Neural cell (in vitro differentiated cells): ENCODE results near the gene SAT1. TPM values are rescaled to one million over a fixed set of nuclear protein-coding genes. Genes with fewer than 3 reads are reported as not detected.

ENCODE experiments used
- H2AFZ ChIP-seq: fragments of 200-600, 300-800 bp; sonication (generic), shearing (Covaris generic); 2 replicates; pipeline ENCODE4 v1.6.0; 2014; ENCODE audit warnings: low read depth, mild to moderate bottlenecking, antibody characterized with exemption, low read length, moderate library complexity
- H3F3A ChIP-seq: fragments of 200-600 bp; shearing (Covaris generic); 2 replicates; pipeline ENCODE4 v1.6.1; 2016; ENCODE audit warnings: mild to moderate bottlenecking, moderate library complexity, mixed read lengths, antibody characterized with exemption, low read length; ENCODE audit not compliant: insufficient read depth, poor library complexity, severe bottlenecking
- H3K27ac ChIP-seq: fragments of 200-600, 300-800 bp; sonication (generic), shearing (Covaris generic); 2 replicates; pipeline ENCODE4 v1.5.1; 2014; ENCODE audit warnings: mild to moderate bottlenecking, low read length, moderate library complexity
- H3K27me3 ChIP-seq: fragments of 300-800, 200-600 bp; sonication (generic), shearing (Covaris generic); 2 replicates; pipeline ENCODE4 v1.6.0; 2014; ENCODE audit warnings: mild to moderate bottlenecking, low read depth, low read length, moderate library complexity; ENCODE audit not compliant: insufficient read depth
- H3K36me3 ChIP-seq: fragments of 300-800, 200-600 bp; sonication (generic), shearing (Covaris generic); 2 replicates; pipeline ENCODE4 v1.5.1; 2014; ENCODE audit warnings: mild to moderate bottlenecking, antibody characterized with exemption, low read length, moderate library complexity; ENCODE audit not compliant: insufficient read depth
- H3K4me2 ChIP-seq: fragments of 300-800, 200-600 bp; sonication (generic), shearing (Covaris generic); 2 replicates; pipeline ENCODE4 v1.6.0; 2014; ENCODE audit warnings: mild to moderate bottlenecking, low read length
- H3K4me3 ChIP-seq: fragments of 300-800, 200-600 bp; sonication (generic), shearing (Covaris generic); 2 replicates; pipeline ENCODE4 v1.5.1; 2014; ENCODE audit warnings: mild to moderate bottlenecking, low read length, moderate library complexity
- H3K79me2 ChIP-seq: fragments of 200-600 bp; shearing (Covaris generic); replicated peaks from 2 replicates; pipeline ENCODE4 v1.6.0; 2014; ENCODE audit warnings: mild to moderate bottlenecking, low read length, moderate library complexity; ENCODE audit not compliant: insufficient read depth
- H3K9ac ChIP-seq: fragments of 300-800, 200-600 bp; sonication (generic), shearing (Covaris generic); 2 replicates; pipeline ENCODE4 v1.6.1; 2016; ENCODE audit warnings: mild to moderate bottlenecking, low read length, mixed read lengths
- H3K9me2 ChIP-seq: fragments of 200-600 bp; shearing (Covaris generic); 2 replicates; pipeline ENCODE4 v1.6.1; 2016; ENCODE audit warnings: mild to moderate bottlenecking, low read length, mixed read lengths; ENCODE audit not compliant: insufficient read depth
- H3K9me3 ChIP-seq: fragments of 200-600, 300-800 bp; sonication (generic), shearing (Covaris generic); 2 replicates; pipeline ENCODE4 v1.6.1; 2016; ENCODE audit warnings: mild to moderate bottlenecking, mixed run types, low read length, moderate library complexity, mixed read lengths
- H4K20me1 ChIP-seq: fragments of 200-600 bp; shearing (Covaris generic); 2 replicates; pipeline ENCODE4 v1.6.1; 2016; ENCODE audit warnings: mild to moderate bottlenecking, mixed run types; ENCODE audit not compliant: insufficient read depth
- EP300 ChIP-seq: fragments of 450-650 bp; conservative IDR thresholded peaks from 2 replicates; pipeline ENCODE4 v1.6.1; 2014; ENCODE audit warnings: antibody characterized with exemption, mild to moderate bottlenecking, moderate library complexity; ENCODE audit not compliant: poor library complexity, severe bottlenecking
- EZH2 ChIP-seq: fragments of 200-600, 300-800 bp; shearing (Covaris generic), sonication (generic); IDR thresholded peaks from 2 replicates; pipeline ENCODE4 v1.6.1; 2014; ENCODE audit warnings: antibody characterized with exemption, low read length, borderline replicate concordance, mild to moderate bottlenecking; ENCODE audit not compliant: insufficient read depth, poor library complexity, severe bottlenecking
- MXI1 ChIP-seq: fragments of 450-650 bp; conservative IDR thresholded peaks from 2 replicates; pipeline ENCODE4 v1.6.1; 2014; ENCODE audit warnings: antibody characterized with exemption, mild to moderate bottlenecking; ENCODE audit not compliant: poor library complexity, severe bottlenecking
- POLR2AphosphoS5 ChIP-seq: IDR thresholded peaks from 2 replicates; pipeline ENCODE4 v1.6.1; 2012
- RAD21 ChIP-seq: fragments of 450-650 bp; conservative IDR thresholded peaks from 2 replicates; pipeline ENCODE4 v1.6.1; 2014; ENCODE audit warnings: antibody characterized with exemption, mild to moderate bottlenecking, moderate library complexity
- SMC3 ChIP-seq: fragments of 450-650 bp; conservative IDR thresholded peaks from 2 replicates; pipeline ENCODE4 v1.6.1; 2014; ENCODE audit warnings: antibody characterized with exemption, mild to moderate bottlenecking, moderate library complexity; ENCODE audit not compliant: poor library complexity
- TAF1 ChIP-seq: IDR thresholded peaks from 2 replicates; pipeline ENCODE4 v1.6.1; 2012; ENCODE audit warnings: low read depth
- polyA plus RNA-seq: library from polyadenylated mRNA; depleted of rRNA; stranded (reverse); fragments of >200 nt; gene quantifications from 2 replicates; pipeline ENCODE4 v1.2.3, GENCODE V29; 2014
- TF ChIP-seq, protein P1 (sequence below): fragments of 450-650 bp; IDR thresholded peaks from 2 replicates; pipeline ENCODE4 v1.5.1; 2014; ENCODE audit warnings: antibody characterized with exemption, mild to moderate bottlenecking, moderate library complexity; ENCODE audit not compliant: poor library complexity, severe bottlenecking
- TF ChIP-seq, protein P2 (sequence below): IDR thresholded peaks from 2 replicates; pipeline ENCODE4 v1.6.1; 2012; ENCODE audit warnings: borderline replicate concordance

SAT1 gene
- polyA plus RNA-seq, 1 donor from 2014 or later: 95.2 TPM

- Histone ChIP-seq H3K9me3 (no peaks in the 10 kb centered on the region), H3K36me3 (no peaks in the 10 kb centered on the region)
Observed at GRCh38 chrX:23789386-23790154, 6.6 kb downstream of the SAT1 start.

GRCh38 chrX:23790155-23790497 is 7.2 kb downstream of the SAT1 start:
- TF ChIP-seq RAD21: no peak
- no peak for TF ChIP-seq EZH2
- TF ChIP-seq MXI1: no peak
- TF ChIP-seq, protein P1, sequence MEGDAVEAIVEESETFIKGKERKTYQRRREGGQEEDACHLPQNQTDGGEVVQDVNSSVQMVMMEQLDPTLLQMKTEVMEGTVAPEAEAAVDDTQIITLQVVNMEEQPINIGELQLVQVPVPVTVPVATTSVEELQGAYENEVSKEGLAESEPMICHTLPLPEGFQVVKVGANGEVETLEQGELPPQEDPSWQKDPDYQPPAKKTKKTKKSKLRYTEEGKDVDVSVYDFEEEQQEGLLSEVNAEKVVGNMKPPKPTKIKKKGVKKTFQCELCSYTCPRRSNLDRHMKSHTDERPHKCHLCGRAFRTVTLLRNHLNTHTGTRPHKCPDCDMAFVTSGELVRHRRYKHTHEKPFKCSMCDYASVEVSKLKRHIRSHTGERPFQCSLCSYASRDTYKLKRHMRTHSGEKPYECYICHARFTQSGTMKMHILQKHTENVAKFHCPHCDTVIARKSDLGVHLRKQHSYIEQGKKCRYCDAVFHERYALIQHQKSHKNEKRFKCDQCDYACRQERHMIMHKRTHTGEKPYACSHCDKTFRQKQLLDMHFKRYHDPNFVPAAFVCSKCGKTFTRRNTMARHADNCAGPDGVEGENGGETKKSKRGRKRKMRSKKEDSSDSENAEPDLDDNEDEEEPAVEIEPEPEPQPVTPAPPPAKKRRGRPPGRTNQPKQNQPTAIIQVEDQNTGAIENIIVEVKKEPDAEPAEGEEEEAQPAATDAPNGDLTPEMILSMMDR: no peak
- no peak for TF ChIP-seq TAF1
- TF ChIP-seq SMC3: no peak
- TF ChIP-seq EP300: no peak
- TF ChIP-seq, protein P2, sequence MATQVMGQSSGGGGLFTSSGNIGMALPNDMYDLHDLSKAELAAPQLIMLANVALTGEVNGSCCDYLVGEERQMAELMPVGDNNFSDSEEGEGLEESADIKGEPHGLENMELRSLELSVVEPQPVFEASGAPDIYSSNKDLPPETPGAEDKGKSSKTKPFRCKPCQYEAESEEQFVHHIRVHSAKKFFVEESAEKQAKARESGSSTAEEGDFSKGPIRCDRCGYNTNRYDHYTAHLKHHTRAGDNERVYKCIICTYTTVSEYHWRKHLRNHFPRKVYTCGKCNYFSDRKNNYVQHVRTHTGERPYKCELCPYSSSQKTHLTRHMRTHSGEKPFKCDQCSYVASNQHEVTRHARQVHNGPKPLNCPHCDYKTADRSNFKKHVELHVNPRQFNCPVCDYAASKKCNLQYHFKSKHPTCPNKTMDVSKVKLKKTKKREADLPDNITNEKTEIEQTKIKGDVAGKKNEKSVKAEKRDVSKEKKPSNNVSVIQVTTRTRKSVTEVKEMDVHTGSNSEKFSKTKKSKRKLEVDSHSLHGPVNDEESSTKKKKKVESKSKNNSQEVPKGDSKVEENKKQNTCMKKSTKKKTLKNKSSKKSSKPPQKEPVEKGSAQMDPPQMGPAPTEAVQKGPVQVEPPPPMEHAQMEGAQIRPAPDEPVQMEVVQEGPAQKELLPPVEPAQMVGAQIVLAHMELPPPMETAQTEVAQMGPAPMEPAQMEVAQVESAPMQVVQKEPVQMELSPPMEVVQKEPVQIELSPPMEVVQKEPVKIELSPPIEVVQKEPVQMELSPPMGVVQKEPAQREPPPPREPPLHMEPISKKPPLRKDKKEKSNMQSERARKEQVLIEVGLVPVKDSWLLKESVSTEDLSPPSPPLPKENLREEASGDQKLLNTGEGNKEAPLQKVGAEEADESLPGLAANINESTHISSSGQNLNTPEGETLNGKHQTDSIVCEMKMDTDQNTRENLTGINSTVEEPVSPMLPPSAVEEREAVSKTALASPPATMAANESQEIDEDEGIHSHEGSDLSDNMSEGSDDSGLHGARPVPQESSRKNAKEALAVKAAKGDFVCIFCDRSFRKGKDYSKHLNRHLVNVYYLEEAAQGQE: no peak
- no peak for TF ChIP-seq POLR2AphosphoS5
- Histone ChIP-seq H3K36me3 (no peaks in the 10 kb centered on the region), H3K9me2 (no peaks in the 10 kb centered on the region), H3K9ac (no peak overlapping the region), H3K4me3 (no peak overlapping the region), H3K9me3 (no peaks in the 10 kb centered on the region), H3K27ac (no peak overlapping the region), H3K27me3 (no peaks in the 10 kb centered on the region), H3K4me2 (no peak overlapping the region), H2AFZ (no peak overlapping the region), H3F3A (no peaks in the 10 kb centered on the region), H3K79me2 (no peaks in the 10 kb centered on the region), H4K20me1 (no peaks in the 10 kb centered on the region)

More at GRCh38 chrX:23789386-23790154, 6.6 kb downstream of the SAT1 start:
- Histone ChIP-seq H4K20me1 (no peaks in the 10 kb centered on the region), H3F3A (no peaks in the 10 kb centered on the region), H2AFZ (no peak overlapping the region), H3K9ac (no peak overlapping the region), H3K79me2 (no peaks in the 10 kb centered on the region), H3K4me3 (no peak overlapping the region), H3K9me2 (no peaks in the 10 kb centered on the region), H3K27ac (no peak overlapping the region), H3K27me3 (no peaks in the 10 kb centered on the region), H3K4me2 (no peak overlapping the region)
- TF ChIP-seq EP300: no peak
- TF ChIP-seq EZH2: no peak
- TF ChIP-seq, protein P2: no peak
- TF ChIP-seq, protein P1: no peak
- no peak for TF ChIP-seq MXI1
- no peak for TF ChIP-seq SMC3
- no peak for TF ChIP-seq TAF1
